Nephron (organoid): ENCODE data around the gene PRND.

ENCODE experiments used
- H3K27ac Mint-ChIP-seq, 3 experiments: 2 replicates each; pipeline ENCODE4 v1.8.0; 2020; ENCODE audit warnings: mixed read lengths in 3 of 3, mild to moderate bottlenecking in 2 of 3, moderate library complexity in 1 of 3
- H3K27me3 Mint-ChIP-seq: 2 replicates; pipeline ENCODE4 v1.8.0; 2021; ENCODE audit warnings: low read depth, mild to moderate bottlenecking, moderate library complexity, mixed read lengths
- H3K36me3 Mint-ChIP-seq: 2 replicates; pipeline ENCODE4 v1.8.0; 2020; ENCODE audit warnings: low read depth, mixed read lengths
- H3K4me1 Mint-ChIP-seq: 2 replicates; pipeline ENCODE4 v1.8.0; 2020; ENCODE audit warnings: mixed read lengths
- H3K4me3 Mint-ChIP-seq, 3 experiments: 2 replicates each; pipeline ENCODE4 v1.8.0; 2020; ENCODE audit warnings: mild to moderate bottlenecking in 3 of 3, mixed read lengths in 3 of 3, moderate library complexity in 2 of 3
- H3K9me3 Mint-ChIP-seq: 2 replicates; pipeline ENCODE4 v1.8.0; 2020; ENCODE audit warnings: mixed read lengths
- TF ChIP-seq, protein P1 (sequence below), 3 experiments: fragments of 200-600 bp; sonication (generic); IDR thresholded peaks; one replicate each; pipeline ENCODE4 v1.5.0; 2021; ENCODE audit warnings: antibody characterized with exemption in 3 of 3; ENCODE audit not compliant: unreplicated experiment in 3 of 3

Gene PRND

DNA sequence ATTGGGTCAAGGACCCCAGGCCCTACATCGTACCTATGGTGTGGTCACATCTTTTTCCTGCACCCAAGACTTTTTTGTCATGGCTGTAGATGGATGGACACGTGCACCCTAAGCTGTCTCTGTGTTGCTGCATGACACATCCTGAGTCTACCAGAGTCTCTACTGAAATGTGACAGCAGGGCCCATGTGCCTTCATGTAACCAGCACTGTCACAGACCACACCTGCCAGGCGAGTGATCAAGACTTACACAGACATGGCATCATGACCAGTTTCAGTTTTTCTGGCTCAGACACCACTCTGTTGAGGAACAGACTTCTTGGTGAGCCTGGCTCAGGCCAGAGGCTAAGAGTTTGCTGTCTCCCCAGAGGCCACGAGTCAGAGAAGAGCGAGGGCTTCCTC is 7.6 kb downstream of the PRND start:
- Mint-ChIP-seq H3K4me1 (no peaks in the 10 kb centered on the region), H3K27ac (no peak overlapping the region), H3K36me3 (no peaks in the 10 kb centered on the region), H3K4me3 (peak overlapping the region in 1 of 3 experiments; percentile 8), H3K9me3 (no peaks in the 10 kb centered on the region), H3K27me3 (peaks cover 44% of the 10 kb centered on the region)
- TF ChIP-seq, protein P1, sequence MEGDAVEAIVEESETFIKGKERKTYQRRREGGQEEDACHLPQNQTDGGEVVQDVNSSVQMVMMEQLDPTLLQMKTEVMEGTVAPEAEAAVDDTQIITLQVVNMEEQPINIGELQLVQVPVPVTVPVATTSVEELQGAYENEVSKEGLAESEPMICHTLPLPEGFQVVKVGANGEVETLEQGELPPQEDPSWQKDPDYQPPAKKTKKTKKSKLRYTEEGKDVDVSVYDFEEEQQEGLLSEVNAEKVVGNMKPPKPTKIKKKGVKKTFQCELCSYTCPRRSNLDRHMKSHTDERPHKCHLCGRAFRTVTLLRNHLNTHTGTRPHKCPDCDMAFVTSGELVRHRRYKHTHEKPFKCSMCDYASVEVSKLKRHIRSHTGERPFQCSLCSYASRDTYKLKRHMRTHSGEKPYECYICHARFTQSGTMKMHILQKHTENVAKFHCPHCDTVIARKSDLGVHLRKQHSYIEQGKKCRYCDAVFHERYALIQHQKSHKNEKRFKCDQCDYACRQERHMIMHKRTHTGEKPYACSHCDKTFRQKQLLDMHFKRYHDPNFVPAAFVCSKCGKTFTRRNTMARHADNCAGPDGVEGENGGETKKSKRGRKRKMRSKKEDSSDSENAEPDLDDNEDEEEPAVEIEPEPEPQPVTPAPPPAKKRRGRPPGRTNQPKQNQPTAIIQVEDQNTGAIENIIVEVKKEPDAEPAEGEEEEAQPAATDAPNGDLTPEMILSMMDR (IDR thresholded peaks at IDR 0.05; ENCODE audit: unreplicated experiment in 3 of 3): no peak

DNA sequence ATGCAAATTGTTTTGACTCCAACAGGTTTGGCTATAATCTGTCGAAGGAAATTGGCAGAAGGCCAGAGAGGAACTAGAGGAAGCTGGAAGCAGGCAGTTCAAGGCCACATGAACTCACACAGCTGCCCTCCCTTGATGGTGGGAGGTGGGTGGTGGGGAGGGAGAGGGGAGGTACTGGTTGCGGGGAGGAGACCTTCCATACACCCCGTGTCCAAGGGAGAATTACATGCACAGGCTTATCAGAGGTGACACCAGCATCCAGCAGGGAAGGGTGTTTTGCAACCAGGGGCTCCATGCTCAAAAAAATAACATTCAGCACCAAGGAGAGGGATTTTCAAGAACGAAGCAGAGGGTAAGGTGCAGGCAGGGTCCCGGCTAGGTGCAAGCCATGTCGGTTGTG is 9.1 kb downstream of the PRND start:
- TF ChIP-seq, protein P1 (IDR thresholded peaks at IDR 0.05; ENCODE audit: unreplicated experiment in 3 of 3): no peak
- Mint-ChIP-seq H3K4me1 (no peaks in the 10 kb centered on the region), H3K9me3 (no peaks in the 10 kb centered on the region), H3K36me3 (no peaks in the 10 kb centered on the region), H3K27me3 (peaks cover 49% of the 10 kb centered on the region), H3K27ac (no peak overlapping the region), H3K4me3 (no peak overlapping the region)

DNA sequence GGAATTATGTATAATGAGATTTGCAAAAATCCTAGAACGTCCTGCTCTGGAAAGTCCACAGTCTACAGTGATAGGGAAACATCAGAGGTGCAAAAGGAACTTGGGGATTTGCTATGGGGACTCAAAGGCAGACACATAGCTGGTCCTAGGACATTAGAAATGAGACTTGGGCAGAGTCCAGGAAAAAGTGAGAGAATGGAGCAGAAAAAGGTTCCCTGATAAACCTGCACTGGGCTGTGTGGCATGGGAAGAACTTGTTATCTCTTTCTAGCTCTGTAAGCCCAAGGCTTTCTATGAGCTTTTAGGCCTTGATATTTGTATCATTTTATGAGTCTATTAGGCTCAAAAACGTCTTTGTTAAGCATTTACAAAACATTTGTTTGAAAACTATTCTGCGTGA is 15.2 kb downstream of the PRND start:
- Mint-ChIP-seq H3K4me1 (no peaks in the 10 kb centered on the region), H3K4me3 (no peak overlapping the region), H3K9me3 (no peaks in the 10 kb centered on the region), H3K36me3 (no peaks in the 10 kb centered on the region), H3K27me3 (peaks cover 54% of the 10 kb centered on the region), H3K27ac (no peak overlapping the region)
- TF ChIP-seq, protein P1 (IDR thresholded peaks at IDR 0.05; ENCODE audit: unreplicated experiment in 3 of 3): no peak

DNA sequence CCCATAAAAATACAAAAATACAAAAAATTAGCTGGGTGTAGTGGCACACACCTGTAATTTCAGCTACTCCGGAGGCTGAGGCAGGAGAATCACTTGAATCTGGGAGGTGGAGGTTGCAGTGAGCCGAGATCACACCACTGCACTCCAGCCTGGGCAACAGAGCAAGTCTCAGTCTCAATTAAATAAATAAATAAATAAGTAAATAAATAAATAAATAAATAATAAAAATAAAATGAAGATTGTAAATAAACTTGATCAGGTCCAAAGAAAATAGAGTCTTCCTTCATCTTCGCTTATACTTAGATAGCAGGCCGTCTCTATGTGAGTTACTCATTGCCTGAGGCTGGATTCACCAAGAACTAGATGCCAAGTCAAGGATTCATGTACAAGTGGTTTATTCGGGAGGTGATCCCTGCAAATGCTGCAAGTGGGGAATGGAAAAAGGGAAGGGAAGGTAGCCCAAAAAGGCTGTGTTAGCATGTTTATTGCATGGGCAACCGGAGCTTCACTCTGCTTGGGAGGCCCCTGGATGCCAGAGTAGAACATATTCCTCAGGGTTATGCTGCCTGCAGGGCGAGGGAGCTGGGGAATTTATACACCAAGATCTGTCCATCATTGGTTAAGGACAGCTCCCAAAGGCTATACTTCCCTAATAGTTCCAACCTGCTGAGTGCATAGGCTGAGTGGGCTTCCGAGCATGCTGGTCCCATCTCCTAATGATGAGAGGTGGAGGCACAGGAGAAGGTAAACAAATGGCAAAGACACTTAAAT is 16.3 kb downstream of the PRND start:
- Mint-ChIP-seq H3K27ac (no peak overlapping the region), H3K27me3 (peaks cover 47% of the 10 kb centered on the region), H3K9me3 (no peaks in the 10 kb centered on the region), H3K36me3 (no peaks in the 10 kb centered on the region), H3K4me3 (no peak overlapping the region), H3K4me1 (no peaks in the 10 kb centered on the region)
- TF ChIP-seq, protein P1 (IDR thresholded peaks at IDR 0.05; ENCODE audit: unreplicated experiment in 3 of 3): no peak

DNA sequence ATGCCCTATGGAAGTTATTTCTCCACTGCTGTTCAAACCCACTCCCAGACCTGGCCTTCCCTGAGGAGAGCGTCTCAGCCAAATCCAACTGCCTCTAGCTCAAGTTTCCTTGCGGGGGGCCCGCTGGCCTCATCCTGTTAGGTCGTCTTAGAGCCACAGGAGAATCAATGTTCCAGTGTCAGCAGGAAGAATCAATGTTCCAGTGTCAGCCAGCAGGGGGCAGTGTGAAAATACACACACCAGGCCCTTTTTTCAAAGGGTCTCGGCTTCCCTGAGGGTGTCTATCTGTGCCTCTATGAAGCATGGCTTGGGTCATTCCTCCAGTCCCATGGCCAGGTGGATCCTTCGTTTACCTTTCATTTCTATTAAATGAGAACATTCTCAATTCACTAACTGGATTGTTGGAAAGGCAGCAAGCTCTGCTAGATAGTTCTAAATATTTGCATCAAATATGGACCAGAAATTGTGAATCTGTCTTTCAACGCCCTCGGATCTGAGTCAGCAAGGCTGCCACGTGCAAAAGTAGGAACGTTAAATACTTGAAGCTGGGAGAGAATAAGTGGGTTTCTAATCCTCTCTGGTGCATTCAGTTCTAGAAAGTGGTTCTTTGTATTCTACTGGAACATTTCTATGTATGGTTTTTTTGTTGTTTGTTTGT is 19.2 kb downstream of the PRND start:
- no peaks in the 10 kb centered on the region for H3K36me3 Mint-ChIP-seq
- H3K9me3 Mint-ChIP-seq: no peaks in the 10 kb centered on the region
- TF ChIP-seq, protein P1 (IDR thresholded peaks at IDR 0.05; ENCODE audit: unreplicated experiment in 3 of 3): peak; percentile 63 to 72 (median 68)
- peaks cover 51% of the 10 kb centered on the region for H3K27me3 Mint-ChIP-seq
- H3K4me1 Mint-ChIP-seq: no peaks in the 10 kb centered on the region
- no peak overlapping the region for H3K27ac Mint-ChIP-seq
- no peak overlapping the region for H3K4me3 Mint-ChIP-seq
